B cell (primary cell): ENCODE results near the gene TMEM129.

Source experiments
- EZH2 ChIP-seq: IDR thresholded peaks from 2 replicates; pipeline ENCODE4 v1.6.1; 2012; ENCODE audit warnings: borderline replicate concordance, low read depth, mild to moderate bottlenecking, moderate library complexity, low read length; ENCODE audit not compliant: insufficient read depth, poor library complexity, severe bottlenecking
- TF ChIP-seq, protein P1 (sequence below): fragments of 200-600 bp; IDR thresholded peaks from one replicate; pipeline ENCODE4 v1.8.0; 2022; ENCODE audit warnings: antibody characterized with exemption, mild to moderate bottlenecking

DNA sequence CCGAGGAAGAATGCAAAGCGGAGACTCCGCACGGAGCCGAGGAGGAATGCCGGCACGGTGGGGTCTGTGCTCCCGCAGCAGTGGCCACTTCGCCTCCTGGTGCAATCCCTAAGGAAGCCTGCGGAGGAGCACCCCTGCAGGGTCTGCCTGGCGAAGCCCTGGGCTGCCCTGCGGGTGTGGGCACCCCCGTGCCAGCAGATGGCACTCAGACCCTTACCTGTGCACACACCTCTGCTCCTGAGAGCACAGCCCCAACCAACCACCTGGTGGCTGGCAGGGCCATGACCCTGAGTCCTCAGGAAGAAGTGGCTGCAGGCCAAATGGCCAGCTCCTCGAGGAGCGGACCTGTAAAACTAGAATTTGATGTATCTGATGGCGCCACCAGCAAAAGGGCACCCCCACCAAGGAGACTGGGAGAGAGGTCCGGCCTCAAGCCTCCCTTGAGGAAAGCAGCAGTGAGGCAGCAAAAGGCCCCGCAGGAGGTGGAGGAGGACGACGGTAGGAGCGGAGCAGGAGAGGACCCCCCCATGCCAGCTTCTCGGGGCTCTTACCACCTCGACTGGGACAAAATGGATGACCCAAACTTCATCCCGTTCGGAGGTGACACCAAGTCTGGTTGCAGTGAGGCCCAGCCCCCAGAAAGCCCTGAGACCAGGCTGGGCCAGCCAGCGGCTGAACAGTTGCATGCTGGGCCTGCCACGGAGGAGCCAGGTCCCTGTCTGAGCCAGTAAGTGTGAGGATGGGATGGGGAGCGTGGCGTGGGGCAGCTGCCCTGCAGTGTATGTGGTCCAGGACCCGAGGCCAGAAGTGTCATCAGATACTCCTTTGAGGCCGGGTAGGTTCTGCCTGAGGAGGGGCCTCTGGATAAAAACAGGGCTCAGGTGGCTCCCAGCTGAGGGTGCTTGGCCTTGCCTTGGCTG is 7.2 kb upstream of the TMEM129 start:
- TF ChIP-seq, protein P1, sequence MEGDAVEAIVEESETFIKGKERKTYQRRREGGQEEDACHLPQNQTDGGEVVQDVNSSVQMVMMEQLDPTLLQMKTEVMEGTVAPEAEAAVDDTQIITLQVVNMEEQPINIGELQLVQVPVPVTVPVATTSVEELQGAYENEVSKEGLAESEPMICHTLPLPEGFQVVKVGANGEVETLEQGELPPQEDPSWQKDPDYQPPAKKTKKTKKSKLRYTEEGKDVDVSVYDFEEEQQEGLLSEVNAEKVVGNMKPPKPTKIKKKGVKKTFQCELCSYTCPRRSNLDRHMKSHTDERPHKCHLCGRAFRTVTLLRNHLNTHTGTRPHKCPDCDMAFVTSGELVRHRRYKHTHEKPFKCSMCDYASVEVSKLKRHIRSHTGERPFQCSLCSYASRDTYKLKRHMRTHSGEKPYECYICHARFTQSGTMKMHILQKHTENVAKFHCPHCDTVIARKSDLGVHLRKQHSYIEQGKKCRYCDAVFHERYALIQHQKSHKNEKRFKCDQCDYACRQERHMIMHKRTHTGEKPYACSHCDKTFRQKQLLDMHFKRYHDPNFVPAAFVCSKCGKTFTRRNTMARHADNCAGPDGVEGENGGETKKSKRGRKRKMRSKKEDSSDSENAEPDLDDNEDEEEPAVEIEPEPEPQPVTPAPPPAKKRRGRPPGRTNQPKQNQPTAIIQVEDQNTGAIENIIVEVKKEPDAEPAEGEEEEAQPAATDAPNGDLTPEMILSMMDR = no peak
- no peak for TF ChIP-seq EZH2
